ENCODE data around the gene DCP1A. TPM values are rescaled to one million over a fixed set of nuclear protein-coding genes. Genes with fewer than 3 reads are reported as not detected.

Gene DCP1A
- total and polyA plus RNA-seq, 7 donors = 4.8 to 19.3 (median 16.2) TPM

DNA sequence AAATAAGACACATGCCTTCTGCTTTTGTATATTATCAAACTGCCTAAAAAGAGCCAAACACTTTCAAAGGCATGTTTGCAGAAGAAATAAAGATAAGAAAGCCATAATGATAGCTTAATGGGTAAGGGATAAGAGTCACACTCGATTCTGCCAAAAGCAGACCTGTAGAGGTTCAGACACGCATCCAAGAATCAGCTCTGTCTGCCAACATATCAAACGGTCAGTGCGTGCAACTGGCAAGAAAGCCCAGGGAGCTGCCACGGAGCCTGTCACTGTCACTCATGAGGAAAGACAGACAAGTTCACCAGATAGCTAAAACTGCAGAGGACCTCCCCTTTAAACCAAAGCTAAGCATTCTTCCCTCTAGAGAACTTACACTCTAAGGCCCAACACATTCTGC lies 23.2 kb downstream of the DCP1A start:
- Histone ChIP-seq H3K27ac (peak overlapping the region; percentile 78), H3K4me1 (peaks cover 51% of the 10 kb centered on the region), H3K36me3 (ENCODE audit: insufficient read depth in 1 of 2, low read depth in 1 of 2) (peaks cover 0 to 11% of the 10 kb centered on the region in 2 donors), H3K27me3 (ENCODE audit: insufficient read depth in 3 of 3, low read length in 2 of 3) (no peaks in the 10 kb centered on the region), H3K9me3 (no peaks in the 10 kb centered on the region), H3K4me3 (no peak overlapping the region)
- TF ChIP-seq, protein P1, sequence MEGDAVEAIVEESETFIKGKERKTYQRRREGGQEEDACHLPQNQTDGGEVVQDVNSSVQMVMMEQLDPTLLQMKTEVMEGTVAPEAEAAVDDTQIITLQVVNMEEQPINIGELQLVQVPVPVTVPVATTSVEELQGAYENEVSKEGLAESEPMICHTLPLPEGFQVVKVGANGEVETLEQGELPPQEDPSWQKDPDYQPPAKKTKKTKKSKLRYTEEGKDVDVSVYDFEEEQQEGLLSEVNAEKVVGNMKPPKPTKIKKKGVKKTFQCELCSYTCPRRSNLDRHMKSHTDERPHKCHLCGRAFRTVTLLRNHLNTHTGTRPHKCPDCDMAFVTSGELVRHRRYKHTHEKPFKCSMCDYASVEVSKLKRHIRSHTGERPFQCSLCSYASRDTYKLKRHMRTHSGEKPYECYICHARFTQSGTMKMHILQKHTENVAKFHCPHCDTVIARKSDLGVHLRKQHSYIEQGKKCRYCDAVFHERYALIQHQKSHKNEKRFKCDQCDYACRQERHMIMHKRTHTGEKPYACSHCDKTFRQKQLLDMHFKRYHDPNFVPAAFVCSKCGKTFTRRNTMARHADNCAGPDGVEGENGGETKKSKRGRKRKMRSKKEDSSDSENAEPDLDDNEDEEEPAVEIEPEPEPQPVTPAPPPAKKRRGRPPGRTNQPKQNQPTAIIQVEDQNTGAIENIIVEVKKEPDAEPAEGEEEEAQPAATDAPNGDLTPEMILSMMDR (IDR thresholded peaks at IDR 0.05) = no peak
- WGBS, 3 donors = 19 to 34% (median 22%) methylated on average over 5 of the region's 5 CpGs
- intact Hi-C loops (cut with DNase I) = no loop called here
- ATAC-seq (peak; percentile 56 to 78 (median 71)), DNase-seq (peak; percentile 40 to 77)

DNA sequence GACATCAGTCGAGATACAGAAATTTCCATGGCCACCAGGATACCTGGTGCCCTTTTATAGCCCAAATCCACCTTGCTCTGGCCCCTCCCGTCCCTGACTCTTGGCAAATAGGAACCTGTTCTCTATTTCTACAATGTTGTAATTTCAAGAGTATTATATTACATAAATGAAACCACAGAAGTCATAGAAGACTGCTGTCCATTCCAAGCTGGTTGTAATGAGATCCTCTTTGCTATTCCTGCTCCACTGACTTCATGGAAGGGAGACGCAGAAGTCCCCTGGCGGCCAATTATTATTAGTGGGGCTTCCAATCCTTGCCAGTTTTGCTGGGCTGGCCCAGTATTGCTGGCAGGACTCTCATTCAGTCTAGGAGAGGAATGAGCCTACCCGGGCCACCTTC lies 26.6 kb downstream of the DCP1A start:
- Histone ChIP-seq H3K36me3 (ENCODE audit: insufficient read depth in 1 of 2, low read depth in 1 of 2) (peaks cover 5 to 18% of the 10 kb centered on the region in 2 donors), H3K27me3 (ENCODE audit: insufficient read depth in 3 of 3, low read length in 2 of 3) (no peaks in the 10 kb centered on the region), H3K4me3 (no peak overlapping the region), H3K9me3 (no peaks in the 10 kb centered on the region), H3K27ac (peak overlapping the region; percentile 83), H3K4me1 (peaks cover 46% of the 10 kb centered on the region)
- TF ChIP-seq, protein P1 (IDR thresholded peaks at IDR 0.05) = peak; percentile 49
- intact Hi-C loops (cut with DNase I) = loop anchor here in 1 of 2 donors (2.0 kb wide), 1 partner anchor 26 kb away; the partner anchor contains the start of gene DCP1A
- peak; percentile 97 to 99 (median 97) for ATAC-seq
- DNase-seq = peak; percentile 57 to 78
- 25 to 42% (median 34%) methylated on average over 5 of the region's 5 CpGs for WGBS, 3 donors

DNA sequence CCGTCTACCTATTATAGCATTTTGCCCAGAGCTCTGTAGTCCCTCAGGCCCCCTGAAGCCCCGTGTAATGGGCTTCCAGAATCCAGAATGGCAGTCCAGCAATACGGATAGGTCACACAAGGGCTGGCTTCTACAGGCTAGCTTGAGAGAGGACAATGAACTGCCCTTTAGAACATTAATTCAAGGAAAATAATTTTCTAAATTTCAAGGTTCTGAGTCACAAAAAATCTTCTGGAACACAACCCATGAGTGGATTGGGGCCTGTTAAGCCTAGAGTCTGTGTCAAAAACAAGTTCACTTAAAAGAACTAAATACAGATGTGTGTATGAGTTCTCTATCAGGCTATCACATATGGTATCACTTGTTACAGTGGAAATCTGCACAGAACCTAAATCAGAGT lies 28.8 kb downstream of the DCP1A start:
- Histone ChIP-seq H3K4me3 (no peak overlapping the region), H3K36me3 (ENCODE audit: insufficient read depth in 1 of 2, low read depth in 1 of 2) (peaks cover 5 to 18% of the 10 kb centered on the region in 2 donors), H3K27ac (no peak overlapping the region), H3K4me1 (peaks cover 27% of the 10 kb centered on the region), H3K9me3 (no peaks in the 10 kb centered on the region), H3K27me3 (ENCODE audit: insufficient read depth in 3 of 3, low read length in 2 of 3) (no peaks in the 10 kb centered on the region)
- ATAC-seq = no peak
- intact Hi-C loops (cut with DNase I) = no loop called here
- DNase-seq = no peak
- TF ChIP-seq, protein P1 (IDR thresholded peaks at IDR 0.05) = no peak
- WGBS, 3 donors = 85 to 92% (median 86%) methylated on average over 3 of the region's 3 CpGs

DNA sequence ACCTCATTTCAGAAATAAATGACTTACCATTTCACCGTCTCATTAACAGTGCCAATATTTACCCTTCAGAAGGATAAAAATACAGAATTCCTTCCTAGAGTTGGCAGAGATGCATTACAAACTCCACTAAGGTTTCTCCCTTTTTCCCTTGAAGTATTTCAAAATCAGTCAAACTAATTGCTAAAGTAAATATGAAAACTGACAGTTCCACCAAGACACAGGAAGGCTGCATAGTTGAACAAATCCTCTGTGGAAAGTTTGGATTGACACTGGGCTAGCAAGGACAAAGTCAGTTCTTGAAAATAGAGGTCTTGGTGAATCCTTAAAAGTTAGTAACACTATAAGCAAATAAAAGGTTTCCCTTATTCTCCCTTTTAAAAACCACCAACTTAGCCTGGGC lies 34.5 kb downstream of the DCP1A start:
- H3K27me3 ChIP-seq (ENCODE audit: insufficient read depth in 3 of 3, low read length in 2 of 3) = no peaks in the 10 kb centered on the region
- H3K9me3 ChIP-seq = no peaks in the 10 kb centered on the region
- H3K4me3 ChIP-seq = no peak overlapping the region
- 74 to 88% (median 85%) methylated on average over 1 of the region's 1 CpG for WGBS, 3 donors
- no peak overlapping the region for H3K27ac ChIP-seq
- TF ChIP-seq, protein P1 (IDR thresholded peaks at IDR 0.05) = no peak
- ATAC-seq = no peak
- H3K4me1 ChIP-seq = peaks cover 14% of the 10 kb centered on the region
- intact Hi-C loops (cut with DNase I) = no loop called here
- no peak for DNase-seq
- H3K36me3 ChIP-seq (ENCODE audit: insufficient read depth in 1 of 2, low read depth in 1 of 2) = peaks cover 0 to 45% of the 10 kb centered on the region in 2 donors

DNA sequence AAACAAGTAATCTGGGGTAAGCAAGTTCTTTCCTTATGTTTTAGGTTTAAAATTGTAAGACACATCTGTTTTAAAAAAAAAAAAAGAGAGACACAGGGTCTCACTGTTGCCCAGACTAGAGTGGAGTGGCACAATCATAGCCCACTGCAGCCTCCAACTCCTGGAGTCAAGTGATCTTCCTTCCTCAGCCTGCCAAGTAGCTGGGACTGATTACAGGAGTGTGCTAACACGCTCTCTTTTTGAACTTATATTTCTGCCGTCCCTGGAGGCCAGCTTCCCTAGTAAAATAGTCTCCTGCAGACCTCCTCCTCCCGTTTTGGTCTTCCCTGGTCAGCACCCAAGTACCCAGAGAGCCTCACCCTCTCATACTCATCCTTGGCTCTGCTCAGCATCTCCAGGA lies 35.5 kb downstream of the DCP1A start:
- Histone ChIP-seq H3K4me3 (no peak overlapping the region), H3K36me3 (ENCODE audit: insufficient read depth in 1 of 2, low read depth in 1 of 2) (peaks cover 0 to 46% of the 10 kb centered on the region in 2 donors), H3K27me3 (ENCODE audit: insufficient read depth in 3 of 3, low read length in 2 of 3) (no peaks in the 10 kb centered on the region), H3K27ac (no peak overlapping the region), H3K4me1 (peaks cover 22% of the 10 kb centered on the region), H3K9me3 (no peaks in the 10 kb centered on the region)
- intact Hi-C loops (cut with DNase I) = no loop called here
- ATAC-seq (peak in 3 of 4 donors; percentile 26 to 59 (median 52)), DNase-seq (no peak)
- 23 to 42% (median 33%) methylated on average over 3 of the region's 3 CpGs for WGBS, 3 donors
- TF ChIP-seq, protein P1 (IDR thresholded peaks at IDR 0.05) = no peak
